Activated T-helper 1 cell treated with anti-CD3 and anti-CD28 coated beads, Interleukin-2, amount 50 U/mL, for 16 hours (primary cell): ENCODE data around the gene TMEM235.

Experiments used
- DNase-seq, 2 donors: peaks; one replicate each; pipeline ENCODE4 v3.0.0-alpha.2; 2020; ENCODE audit warnings: low read depth in 1 of 2, low spot score in 1 of 2

TMEM235 gene

DNA sequence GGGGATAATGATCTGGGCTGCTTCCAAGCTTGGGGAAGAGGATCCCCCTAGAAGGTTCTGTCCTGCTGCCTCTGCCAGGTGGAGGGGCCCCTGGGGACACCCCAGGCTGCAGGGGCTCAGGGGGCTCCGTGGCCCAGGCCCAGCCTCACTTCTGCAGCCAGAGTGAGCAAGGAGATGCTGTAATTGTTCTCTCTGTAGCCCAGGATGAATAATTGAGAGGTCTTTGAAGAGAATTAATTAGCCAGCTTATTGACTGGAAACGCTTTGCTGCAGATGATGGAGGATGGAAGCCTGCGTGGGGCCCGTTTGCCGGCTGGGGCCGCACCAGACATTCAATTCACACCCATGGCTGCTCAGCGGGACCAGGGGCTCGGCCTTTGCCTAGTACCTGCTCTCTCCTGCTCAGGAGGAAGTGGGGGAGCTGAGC, 38.5 kb downstream of the TMEM235 start:
- no peak for DNase-seq

DNA sequence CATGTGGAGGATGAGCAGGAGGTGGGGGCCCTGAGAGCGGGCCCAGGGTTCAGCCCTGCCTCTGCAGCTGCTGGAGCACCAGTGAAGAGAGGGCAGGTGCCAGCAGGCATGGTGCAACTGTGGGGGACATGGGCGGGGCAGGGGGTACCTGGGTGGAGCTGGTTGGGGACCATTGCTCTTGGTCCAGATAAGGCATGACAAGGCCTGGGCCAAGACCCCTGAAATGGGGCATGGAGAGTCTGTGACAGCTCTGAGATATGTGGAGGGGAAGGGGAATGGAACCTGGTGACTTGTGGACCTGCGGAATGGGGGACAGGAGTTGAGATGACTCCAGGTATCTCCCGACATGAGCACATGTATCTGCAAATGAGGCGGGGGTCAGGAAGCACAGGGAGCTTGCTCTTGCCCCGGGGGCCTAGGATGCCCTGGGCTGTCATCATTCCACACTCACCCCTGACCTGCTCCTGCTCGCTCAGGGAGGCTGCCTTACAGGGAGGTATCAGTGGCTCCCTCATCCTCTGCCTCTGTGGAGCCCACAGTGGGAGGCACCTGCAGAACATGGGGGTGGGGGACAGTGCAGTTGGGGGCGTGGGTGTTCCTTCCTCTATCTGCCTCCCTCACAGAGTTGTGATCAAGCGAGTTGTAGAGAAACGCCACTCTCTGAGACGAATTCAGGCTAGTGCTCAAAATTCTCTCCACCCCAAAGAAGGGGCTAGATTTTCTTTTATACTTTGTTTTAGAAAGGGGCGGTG, 40.2 kb downstream of the TMEM235 start:
- DNase-seq, result no peak

DNA sequence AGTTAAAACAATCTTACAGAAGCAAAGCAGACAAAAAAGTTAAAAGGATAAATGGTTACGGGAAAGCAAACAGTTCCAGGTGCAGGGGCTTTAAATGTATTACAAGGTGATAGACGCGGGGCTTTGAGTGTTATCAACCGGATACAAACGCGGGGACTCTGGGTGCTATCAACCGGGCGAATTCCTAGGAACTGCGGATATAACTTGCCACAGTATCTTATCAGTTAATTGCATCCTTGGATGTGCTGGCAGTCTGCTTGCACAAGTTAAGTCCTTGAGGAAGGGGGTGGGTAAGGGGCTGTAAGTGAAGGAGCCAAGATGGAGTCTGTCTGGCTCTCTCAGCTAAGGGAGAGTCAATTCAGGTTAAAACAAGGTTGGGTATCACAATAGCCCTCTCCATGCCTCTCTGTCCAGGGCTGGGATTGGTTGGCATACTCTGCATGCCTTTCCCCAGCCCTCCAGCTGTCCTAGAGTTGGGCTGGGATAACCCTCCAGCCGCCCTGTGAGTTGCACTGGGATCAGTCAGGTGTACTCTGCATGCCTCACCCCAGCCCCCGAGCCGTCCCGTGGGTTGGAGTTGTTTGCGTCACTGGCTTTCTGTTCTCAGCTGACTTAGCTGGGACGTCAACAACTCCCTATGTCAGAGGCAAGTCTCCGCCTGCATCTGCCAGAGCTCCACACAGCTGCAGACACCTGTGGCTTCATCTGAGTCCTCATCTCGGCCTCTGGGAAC, 40.9 kb downstream of the TMEM235 start:
- DNase-seq, result peak in 1 of 2 donors; percentile 39

DNA sequence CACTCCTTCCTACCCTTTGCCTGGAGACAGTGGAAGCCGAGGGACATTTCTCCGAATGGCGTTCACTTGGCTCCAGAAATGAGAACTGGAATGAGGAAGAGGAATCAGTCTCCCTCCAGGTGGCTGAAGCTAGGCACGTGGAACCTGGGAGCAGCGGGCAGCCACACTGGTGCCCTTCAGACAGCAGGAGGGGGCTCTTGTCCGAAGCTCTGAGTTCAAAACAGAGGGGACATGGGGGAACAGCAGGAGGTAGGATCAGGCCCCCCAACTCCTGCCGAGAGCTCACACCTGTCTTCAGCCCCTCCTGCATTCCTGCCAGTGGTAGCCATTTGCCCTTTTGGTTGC, 41.5 kb downstream of the TMEM235 start:
- DNase-seq, result no peak

DNA sequence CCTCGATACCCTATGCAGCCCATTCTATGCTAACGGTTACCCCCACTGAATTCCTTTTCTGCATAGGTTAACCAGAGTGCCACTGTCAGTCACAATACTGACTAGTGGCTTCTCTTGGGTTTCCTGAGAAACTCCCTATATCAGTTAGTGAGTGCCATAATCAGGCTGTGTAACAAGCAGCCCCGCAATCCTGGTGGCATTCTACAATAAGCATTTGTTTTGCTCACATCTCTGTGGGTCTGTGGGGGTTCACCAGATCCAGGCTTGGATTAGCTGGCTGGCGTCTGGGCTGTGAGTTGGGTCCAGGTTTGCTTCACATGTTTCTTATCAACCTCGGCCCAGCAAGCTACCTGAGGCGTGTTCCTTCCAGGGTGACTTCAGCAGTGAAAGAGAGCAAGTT, 42.4 kb downstream of the TMEM235 start:
- DNase-seq, result no peak

DNA sequence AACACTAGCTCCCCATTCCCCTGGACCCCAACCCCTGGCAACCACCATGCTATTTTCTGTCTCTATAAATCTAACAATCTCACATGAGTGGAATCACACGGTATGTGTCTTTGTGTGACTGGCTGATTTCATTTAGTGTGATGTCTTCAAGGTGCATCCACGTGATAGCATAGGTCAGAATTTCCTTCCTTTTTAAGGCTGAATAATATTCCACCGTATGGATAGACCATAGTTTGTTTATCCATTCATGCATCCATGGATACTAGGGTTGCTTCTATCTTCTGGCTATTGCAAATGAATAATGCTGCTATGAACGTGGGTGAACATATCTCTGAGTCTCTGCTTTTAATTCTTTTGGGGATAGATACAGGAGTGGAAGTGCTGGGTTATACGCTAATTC, 43.9 kb downstream of the TMEM235 start:
- DNase-seq, result no peak

DNA sequence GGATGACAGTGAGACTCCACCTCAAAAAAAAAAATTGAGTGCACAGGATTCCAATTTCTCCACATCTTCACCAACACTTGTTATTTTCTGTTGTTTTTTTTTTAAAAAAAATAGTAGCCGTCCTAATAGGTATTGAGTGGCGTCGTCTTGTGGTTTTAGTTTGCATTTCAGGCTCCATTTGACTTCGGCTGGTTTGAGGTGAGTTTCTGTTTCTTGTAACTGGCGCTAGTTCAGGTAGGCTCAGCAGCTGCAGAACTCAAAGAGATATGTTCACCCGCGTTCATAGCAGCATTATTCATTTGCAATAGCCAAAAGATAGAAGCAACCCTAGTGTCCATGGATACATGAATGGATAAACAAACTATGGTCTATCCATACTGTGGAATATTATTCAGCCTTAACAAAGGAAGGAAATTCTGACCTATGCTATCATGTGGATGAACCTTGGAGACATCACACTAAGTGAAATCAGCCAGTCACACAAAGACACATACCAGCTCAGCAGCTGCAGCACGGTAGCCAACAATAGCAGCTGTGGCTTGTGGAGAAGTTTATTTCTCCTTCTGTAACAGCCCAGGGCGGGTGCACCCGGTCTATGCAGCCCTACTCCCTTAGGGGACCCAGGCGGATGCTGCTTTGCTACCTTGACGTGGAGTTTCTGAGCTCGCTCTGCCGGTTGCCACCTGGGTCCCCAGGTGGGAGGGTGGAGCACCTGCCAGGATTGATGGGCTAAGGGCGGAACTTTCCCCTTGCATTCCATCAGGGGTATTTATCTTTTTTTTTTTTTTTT, 44.9 kb downstream of the TMEM235 start:
- DNase-seq, result no peak

DNA sequence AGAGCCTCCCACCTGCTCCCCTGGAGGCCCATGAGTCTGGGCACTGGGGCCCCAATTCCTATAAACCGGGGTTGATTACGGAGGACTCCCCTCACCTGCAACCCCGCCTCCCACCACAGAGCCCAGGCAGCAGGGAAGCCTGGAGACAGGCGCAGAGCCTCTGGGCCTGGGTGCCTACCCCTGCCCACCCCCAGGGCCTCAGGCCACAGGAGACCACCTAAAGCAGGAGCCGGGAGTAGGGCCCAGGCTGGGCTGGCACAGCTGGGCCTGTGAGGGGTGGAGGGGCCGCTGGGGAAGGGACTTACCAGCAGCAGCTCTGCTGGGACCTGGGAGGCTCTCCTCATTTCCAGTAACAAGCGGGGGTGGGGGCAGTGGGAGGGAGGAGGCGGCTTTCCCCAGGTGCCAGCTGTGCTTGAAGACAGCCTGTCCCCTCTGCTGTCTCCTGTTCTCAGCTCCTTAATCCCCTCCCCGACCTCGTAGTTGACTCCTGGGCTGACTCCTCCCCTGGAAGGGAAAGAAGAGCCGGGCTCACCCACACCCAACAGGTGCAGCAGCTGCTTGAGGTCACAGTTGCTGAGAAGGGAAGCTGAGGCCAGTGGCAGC, 46.8 kb downstream of the TMEM235 start:
- no peak for DNase-seq

DNA sequence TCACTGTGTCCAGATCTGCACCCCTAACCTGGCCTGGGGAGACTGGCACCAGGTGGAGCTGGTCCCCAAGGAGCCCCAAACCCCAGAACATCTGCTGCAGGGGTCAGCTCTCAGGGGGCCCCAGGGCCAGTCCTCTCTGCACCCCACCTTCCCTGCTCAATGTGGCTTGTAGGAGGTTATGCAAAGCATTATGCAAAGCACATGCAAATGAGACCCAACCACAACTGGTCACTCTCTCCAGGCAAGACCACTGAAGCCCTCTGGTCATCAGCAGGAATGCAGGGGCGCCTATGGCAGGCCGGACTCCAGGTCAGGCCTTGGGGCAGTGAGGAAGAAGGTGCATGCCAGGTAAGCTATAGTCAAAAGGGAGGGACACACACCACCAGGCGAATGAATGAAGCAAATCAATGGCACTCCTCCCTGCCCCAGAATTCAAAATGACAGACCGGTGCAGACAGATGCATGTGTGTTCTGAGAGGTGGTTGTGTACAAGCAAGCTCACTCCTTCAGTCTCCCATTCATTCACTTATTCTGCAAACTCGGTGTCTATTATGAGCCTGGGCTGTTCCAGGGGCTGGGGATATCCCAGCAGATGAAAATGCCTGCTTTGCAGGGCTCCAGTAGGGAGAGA, 48.0 kb downstream of the TMEM235 start:
- DNase-seq, result no peak

DNA sequence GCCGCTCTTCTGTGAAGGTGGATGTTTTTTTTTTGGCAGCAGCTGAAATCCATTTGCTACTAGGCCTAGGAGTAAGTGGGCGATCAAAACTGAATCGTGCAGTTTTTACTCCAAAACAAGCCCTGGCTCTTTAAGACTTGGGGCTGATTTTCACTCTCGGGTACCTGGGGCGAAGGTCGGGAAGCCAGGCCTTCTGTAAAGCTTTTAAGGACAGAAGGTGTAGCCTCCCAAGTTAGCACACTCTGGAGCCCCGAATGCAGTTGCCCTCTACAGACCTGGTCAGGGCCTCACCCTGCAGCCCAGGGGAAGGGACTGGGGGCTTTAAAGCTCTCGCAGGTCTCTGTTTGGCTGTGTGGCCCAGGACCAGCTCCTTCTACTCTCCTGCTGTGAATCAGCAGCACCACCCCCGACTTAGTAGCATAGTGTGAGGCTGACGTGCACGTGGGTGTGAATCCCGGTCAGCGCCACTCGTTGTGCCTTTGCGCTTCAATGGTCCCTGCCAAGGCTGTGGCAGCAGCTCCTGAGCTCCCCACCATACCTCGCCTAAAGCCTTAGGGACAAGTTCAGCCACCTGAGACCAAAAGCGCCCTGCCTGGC, 49.9 kb downstream of the TMEM235 start:
- no peak for DNase-seq

DNA sequence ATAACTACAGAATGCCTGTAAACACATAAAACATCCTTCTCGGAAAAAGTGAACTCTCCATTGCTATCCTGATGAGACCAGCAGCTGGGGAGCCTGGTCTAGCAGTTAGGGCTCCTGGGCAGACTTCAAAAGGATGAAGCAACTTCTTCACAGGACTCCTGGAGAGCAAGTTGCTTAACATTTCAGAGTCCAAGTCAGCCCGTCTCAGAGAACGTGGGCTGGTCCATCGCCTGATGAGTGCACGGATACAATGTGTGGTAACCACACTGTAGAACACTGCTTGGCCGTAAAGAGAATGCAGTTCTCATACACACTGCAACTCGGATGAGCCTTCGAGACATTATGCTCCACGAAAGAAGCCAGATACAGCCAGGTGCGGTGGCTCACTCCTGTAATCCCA, 52.7 kb downstream of the TMEM235 start:
- no peak for DNase-seq

DNA sequence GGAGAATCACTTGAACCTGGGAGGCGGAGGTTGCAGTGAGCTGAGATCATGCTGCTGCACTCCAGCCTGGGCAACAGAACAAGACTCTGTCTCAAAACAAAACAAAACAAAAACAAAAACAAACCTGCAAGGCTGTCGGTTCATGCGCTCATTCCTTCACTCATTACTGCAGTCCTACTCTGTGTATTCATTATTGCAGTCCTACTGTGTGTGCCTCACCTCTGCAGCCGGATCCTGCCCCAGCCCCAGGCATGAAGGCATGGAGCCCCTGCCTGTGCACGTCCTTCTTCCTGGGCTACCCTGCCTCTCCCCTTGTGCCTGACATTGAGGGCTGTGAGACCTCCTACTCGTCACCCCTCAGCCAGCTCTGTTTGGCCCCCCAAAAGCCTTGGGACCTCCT, 57.6 kb downstream of the TMEM235 start:
- DNase-seq, result no peak

DNA sequence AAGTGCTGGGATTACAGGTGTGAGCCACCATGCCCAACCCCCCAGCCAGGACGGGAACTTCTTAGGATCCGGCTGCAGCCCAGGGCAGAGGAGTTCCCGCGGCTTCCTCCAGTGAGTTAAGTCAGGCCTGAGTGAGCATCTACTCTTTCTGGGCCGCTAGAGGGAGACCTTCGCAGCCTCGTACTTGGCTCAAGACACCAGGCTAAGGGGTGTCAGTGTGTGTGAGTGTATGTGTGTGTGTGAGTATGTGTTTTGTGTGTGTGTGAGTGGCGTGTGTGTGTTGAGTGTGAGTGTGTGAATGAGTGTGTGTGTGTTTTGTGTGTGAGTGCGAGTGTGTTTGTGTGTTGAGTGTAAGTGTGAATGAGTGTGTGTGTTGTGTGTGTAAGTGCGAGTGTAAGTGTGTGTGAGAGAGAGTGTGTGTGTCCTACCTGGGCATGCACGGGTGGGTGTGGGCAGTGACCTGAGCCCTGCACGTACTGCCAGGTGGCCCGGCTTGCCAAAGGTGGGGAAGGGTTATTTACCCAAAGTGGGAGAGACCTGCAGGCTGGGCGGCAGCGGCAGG, 58.5 kb downstream of the TMEM235 start:
- DNase-seq, result peak; percentile 44 to 52
